K562 (cell line): Measurements from ENCODE around the gene KLHL6. TPM values are rescaled to one million over a fixed set of nuclear protein-coding genes. Genes with fewer than 3 reads are reported as not detected.

Source experiments
- AFF4 ChIP-seq: sonication (generic); formaldehyde crosslinking; IDR thresholded peaks from 2 replicates; pipeline ENCODE4 v1.8.0; 2023; ENCODE audit warnings: mild to moderate bottlenecking, missing genetic modification reagents
- E2F6 ChIP-seq, 2 experiments: IDR thresholded peaks; 2 replicates each; pipeline ENCODE4 v1.6.1; 2011; ENCODE audit warnings: borderline replicate concordance in 1 of 2, control low read depth in 1 of 2, low read depth in 1 of 2, low read length in 1 of 2, mild to moderate bottlenecking in 1 of 2, mixed read lengths in 1 of 2, moderate library complexity in 1 of 2; ENCODE audit not compliant: insufficient read depth in 1 of 2, insufficient read length in 1 of 2, poor library complexity in 1 of 2, severe bottlenecking in 1 of 2; ENCODE audit errors: extremely low read depth in 1 of 2
- EP400 ChIP-seq: fragments of 450-650 bp; IDR thresholded peaks from 2 replicates; pipeline ENCODE4 v1.6.1; 2017; ENCODE audit warnings: antibody characterized with exemption, mild to moderate bottlenecking, moderate library complexity
- FIP1L1 ChIP-seq: fragments of 200-400 bp; formaldehyde crosslinking; IDR thresholded peaks from 2 replicates; pipeline ENCODE4 v1.6.1; 2018; ENCODE audit warnings: mild to moderate bottlenecking, low read depth, low read length; ENCODE audit not compliant: poor library complexity, severe bottlenecking
- GTF2E2 ChIP-seq: fragments of 200-800 bp; sonication (Bioruptor generic); IDR thresholded peaks from 2 replicates; pipeline ENCODE4 v1.6.1; 2016; ENCODE audit warnings: missing genetic modification characterization, missing compliant biosample characterization
- SETDB1 ChIP-seq: IDR thresholded peaks from one replicate; pipeline ENCODE4 v1.6.1; 2012; ENCODE audit warnings: low read length, control low read depth, inconsistent platforms
- ZFP30 ChIP-seq: fragments of 250-450 bp; sonication (Bioruptor Pico); IDR thresholded peaks from 2 replicates; pipeline ENCODE4 v1.8.0; 2022; ENCODE audit warnings: moderate library complexity, mild to moderate bottlenecking, inconsistent platforms, borderline replicate concordance
- ZNF224 ChIP-seq: sonication (generic); formaldehyde crosslinking; IDR thresholded peaks from 2 replicates; pipeline ENCODE4 v1.8.0; 2022; ENCODE audit warnings: mild to moderate bottlenecking, missing genetic modification reagents
- ZNF318 ChIP-seq, 2 experiments: fragments of 450-650 bp; IDR thresholded peaks; 2 replicates each; pipeline ENCODE4 v1.6.1; 2016; ENCODE audit warnings: mild to moderate bottlenecking in 2 of 2, borderline replicate concordance in 1 of 2, low read depth in 1 of 2, moderate library complexity in 1 of 2
- ZNF354B ChIP-seq: fragments of 250-450 bp; sonication (Bioruptor Pico); IDR thresholded peaks from 2 replicates; pipeline ENCODE4 v1.4.0; 2020
- ZNF398 ChIP-seq: fragments of 250-450 bp; sonication (Bioruptor Pico); IDR thresholded peaks from 2 replicates; pipeline ENCODE4 v1.8.0; 2021; ENCODE audit warnings: moderate library complexity, mild to moderate bottlenecking, inconsistent platforms
- polyA plus RNA-seq, 8 experiments: library from polyadenylated mRNA; depleted of rRNA in 4 of 8; stranded (reverse) in 5 of 8; unstranded in 3 of 8; fragments of >200 nt; fragmentation: Nextera tagmentation in 2 of 8; fragmentation: Illumina TruSeq in 1 of 8; extraction: Ambion mirVana in 2 of 8; extraction: Trizol in 1 of 8; gene quantifications; 2 replicates each; pipeline versions ENCODE4 v1.2.1 to v1.2.3, GENCODE V29; 2011 to 2014; ENCODE audit warnings: inconsistent platforms in 1 of 8, missing spikeins in 1 of 8
- total RNA-seq, 7 experiments: library from RNA; depleted of rRNA in 6 of 7; stranded (reverse); fragments of >200 nt in 6 of 7; fragmentation: Illumina TruSeq in 2 of 7; extraction: Trizol in 2 of 7; gene quantifications; 2 replicates each; pipeline versions ENCODE4 v1.2.1 to v1.2.3, GENCODE V29; 2011 to 2021; ENCODE audit warnings: low replicate concordance in 1 of 7

Gene KLHL6
- total and polyA plus RNA-seq, 9 of the 15 experiments (the other 6 are each of a cell fraction or from before 2014, with no cell fraction given), result 0.18 to 2.1 (median 1.4) TPM

- TF ChIP-seq FIP1L1 (no peak), E2F6 (IDR thresholded peaks at IDR 0.05; ENCODE audit: borderline replicate concordance in 1 of 2, extremely low read depth in 1 of 2, insufficient read depth in 1 of 2, insufficient read length in 1 of 2, low read depth in 1 of 2, low read length in 1 of 2, poor library complexity in 1 of 2, severe bottlenecking in 1 of 2) (no peak), ZNF318 (IDR thresholded peaks at IDR 0.05; ENCODE audit: borderline replicate concordance in 1 of 2, low read depth in 1 of 2) (0 out of 4 replicates have a peak, but pooled peaks of 1 of the 2 experiments have one; percentile 15), ZNF398 (CRISPR knock-in tag) (no peak), ZFP30 (no peak), EP400 (peak; percentile 22; the same call in 1 of the 2 replicates), ZNF224 (CRISPR knock-in tag) (no peak), ZNF354B (CRISPR knock-in tag) (no peak), AFF4 (CRISPR knock-in tag) (no peak), SETDB1 (no peak), GTF2E2 (tag) (no peak)
Observed at GRCh38 chr3:183555541-183556081, at the start of gene KLHL6 (continued).
